ENCODE data around the gene SAMD15.
"Not testable (repeated sequence)": the region's sequence is repeated elsewhere in the genome, so short reads cannot be mapped to it uniquely, and the experiment has no call there.

Gene SAMD15

GRCh38 chr14:77377502-77377844, 294 bp downstream of the SAMD15 start:
- DNase-seq: no peak

- no peak for DNase-seq
Observed at GRCh38 chr14:77378701-77379100, 1.5 kb downstream of the SAMD15 start.

- DNase-seq: no peak
Observed at GRCh38 chr14:77390188-77390587, 13.0 kb downstream of the SAMD15 start.

GRCh38 chr14:77400216-77400615, 23.0 kb downstream of the SAMD15 start:
- DNase-seq: no peak

- DNase-seq: no peak
Observed at GRCh38 chr14:77403768-77404167, 26.6 kb downstream of the SAMD15 start.

GRCh38 chr14:77406086-77406485, 28.9 kb downstream of the SAMD15 start:
- DNase-seq: no peak

GRCh38 chr14:77406718-77407117, 29.5 kb downstream of the SAMD15 start:
- no peak for DNase-seq

GRCh38 chr14:77407158-77407557, 30.0 kb downstream of the SAMD15 start:
- no peak for DNase-seq

GRCh38 chr14:77409131-77409533, 32.0 kb downstream of the SAMD15 start:
- DNase-seq: no peak

- DNase-seq: not testable (repeated sequence)
Observed at GRCh38 chr14:77415403-77416030, 38.3 kb downstream of the SAMD15 start.

GRCh38 chr14:77416098-77416497, 38.9 kb downstream of the SAMD15 start:
- not testable (repeated sequence) for DNase-seq

GRCh38 chr14:77416836-77417235, 39.7 kb downstream of the SAMD15 start:
- DNase-seq: no peak

GRCh38 chr14:77421201-77421600, 44.0 kb downstream of the SAMD15 start:
- DNase-seq: no peak

GRCh38 chr14:77423423-77423822, 46.2 kb downstream of the SAMD15 start, which contains the start of gene NOXRED1:
TSS of gene NOXRED1 (minus strand) at chr14:77423523. CDS start at chr14:77422889, 634 bp downstream.
- DNase-seq: no peak

GRCh38 chr14:77424862-77425261, 47.7 kb downstream of the SAMD15 start:
- DNase-seq: no peak

GRCh38 chr14:77426396-77426795, 49.2 kb downstream of the SAMD15 start:
- no peak for DNase-seq

GRCh38 chr14:77436042-77436441, 58.9 kb downstream of the SAMD15 start:
- no peak for DNase-seq

- DNase-seq: no peak
Observed at GRCh38 chr14:77438596-77438995, 61.4 kb downstream of the SAMD15 start.

GRCh38 chr14:77439861-77440260, 62.7 kb downstream of the SAMD15 start:
- DNase-seq: no peak
